H1 (cell line): ENCODE measurements around the gene RPL18. TPM values are rescaled to one million over a fixed set of nuclear protein-coding genes. Genes with fewer than 3 reads are reported as not detected.
"Not testable (repeated sequence)": the region's sequence is repeated elsewhere in the genome, so short reads cannot be mapped to it uniquely, and the experiment has no call there.

ENCODE experiments used
- CTCF ChIA-PET: fragments of 300-600 bp; sonication (Branson Sonifier 250); formaldehyde crosslinking; loops from one replicate; lab custom pipeline; 2021; ENCODE audit not compliant: partially characterized antibody; lab: Charles Lee
- POLR2A ChIA-PET: fragments of 300-600 bp; sonication (Branson Sonifier 250); formaldehyde crosslinking; loops from one replicate; lab custom pipeline; 2021; ENCODE audit warnings: inconsistent platforms; ENCODE audit not compliant: partially characterized antibody; lab: Charles Lee
- DNase-seq, 2 experiments: peaks; one replicate each; pipeline versions ENCODE4 v3.0.0 to v3.0.0-alpha.2; 2010 to 2022; ENCODE audit warnings: low spot score in 2 of 2, low read depth in 1 of 2, mixed read lengths in 1 of 2
- FAIRE-seq: peaks from 2 replicates; lab custom pipeline; 2011; peaks lifted over from hg19 to GRCh38; lab: Jason Lieb, UNC
- H2AFZ ChIP-seq: 2 replicates; pipeline ENCODE4 v1.8.1; 2012; ENCODE audit warnings: low read length, inconsistent platforms
- H2AK5ac ChIP-seq: 2 replicates; pipeline ENCODE4 v1.6.1; 2013; ENCODE audit warnings: low read depth, low read length
- H2BK120ac ChIP-seq: replicated peaks from 2 replicates; pipeline ENCODE3; 2013; ENCODE audit warnings: low read depth, low read length, inconsistent platforms
- H2BK12ac ChIP-seq: 2 replicates; pipeline ENCODE4 v1.6.1; 2013; ENCODE audit warnings: low read depth, low read length
- H2BK15ac ChIP-seq: 2 replicates; pipeline ENCODE4 v1.6.1; 2013; ENCODE audit warnings: low read length
- H2BK20ac ChIP-seq: 2 replicates; pipeline ENCODE4 v1.6.1; 2013; ENCODE audit warnings: low read length
- H2BK5ac ChIP-seq: 2 replicates; pipeline ENCODE4 v1.6.1; 2013; ENCODE audit warnings: low read depth, low read length
- H3K14ac ChIP-seq: 2 replicates; pipeline ENCODE4 v1.6.1; 2013; ENCODE audit warnings: inconsistent platforms; ENCODE audit not compliant: insufficient read length
- H3K18ac ChIP-seq: 2 replicates; pipeline ENCODE4 v1.6.1; 2013; ENCODE audit warnings: low read length; ENCODE audit errors: extremely low read depth
- H3K23ac ChIP-seq: 2 replicates; pipeline ENCODE4 v1.6.1; 2013; ENCODE audit warnings: inconsistent platforms; ENCODE audit not compliant: insufficient read length
- H3K23me2 ChIP-seq: 2 replicates; pipeline ENCODE4 v1.6.1; 2013; ENCODE audit warnings: low read depth, low read length
- H3K27ac ChIP-seq: 2 replicates; pipeline ENCODE4 v1.6.1; 2011; ENCODE audit warnings: low read depth, low read length, inconsistent platforms
- H3K27me3 ChIP-seq, 4 experiments: replicated peaks in 1 of 4; 1 replicate in 1 of 4; 2 replicates in 3 of 4; pipeline versions ENCODE4 v1.6.1 to v1.8.1; 2011 to 2013; ENCODE audit warnings: low read length in 3 of 4, mild to moderate bottlenecking in 3 of 4, inconsistent platforms in 2 of 4, mixed read lengths in 2 of 4, moderate library complexity in 1 of 4; ENCODE audit not compliant: control insufficient read depth in 3 of 4, insufficient read depth in 3 of 4; ENCODE audit errors: extremely low read depth in 1 of 4
- H3K36me3 ChIP-seq, 4 experiments: 2 replicates each; pipeline versions ENCODE4 v1.6.1 to v1.8.1; 2011 to 2013; ENCODE audit warnings: mild to moderate bottlenecking in 4 of 4, low read length in 3 of 4, moderate library complexity in 2 of 4, control low read depth in 1 of 4, inconsistent platforms in 1 of 4; ENCODE audit not compliant: insufficient read depth in 4 of 4, control insufficient read depth in 2 of 4
- H3K4ac ChIP-seq: replicated peaks from 2 replicates; pipeline ENCODE3; 2013; ENCODE audit warnings: low read length, low read depth, mixed read lengths, inconsistent platforms; ENCODE audit not compliant: insufficient read length
- H3K4me1 ChIP-seq, 4 experiments: replicated peaks in 1 of 4; 1 replicate in 1 of 4; 2 replicates in 3 of 4; pipeline versions ENCODE4 v1.6.1 to v1.8.1; 2011 to 2013; ENCODE audit warnings: low read length in 3 of 4, inconsistent platforms in 2 of 4, mixed read lengths in 1 of 4; ENCODE audit not compliant: insufficient read depth in 4 of 4, control insufficient read depth in 3 of 4
- H3K4me2 ChIP-seq, 2 experiments: 2 replicates each; pipeline versions ENCODE4 v1.6.1 to v1.8.1; 2011 to 2013; ENCODE audit warnings: low read depth in 2 of 2, low read length in 2 of 2, control low read depth in 1 of 2, inconsistent platforms in 1 of 2, mild to moderate bottlenecking in 1 of 2; ENCODE audit not compliant: insufficient read depth in 1 of 2
- H3K4me3 ChIP-seq, 4 experiments: fragments of 200-600, 300-600 bp in 1 of 4; sonication (generic), shearing (Covaris generic), sonication (Bioruptor Twin) in 1 of 4; 2 replicates each; pipeline versions ENCODE4 v1.5.1 to v1.8.1; 2011 to 2016; ENCODE audit warnings: low read length in 4 of 4, low read depth in 3 of 4, control low read depth in 2 of 4, inconsistent platforms in 2 of 4, mild to moderate bottlenecking in 2 of 4, mixed read lengths in 1 of 4, moderate library complexity in 1 of 4; ENCODE audit not compliant: insufficient read depth in 2 of 4; ENCODE audit errors: extremely low read depth in 1 of 4
- H3K56ac ChIP-seq: replicated peaks from 2 replicates; pipeline ENCODE3; 2013; ENCODE audit warnings: low read depth, mild to moderate bottlenecking, mixed read lengths, low read length, inconsistent platforms; ENCODE audit not compliant: insufficient read length
- H3K79me1 ChIP-seq: 2 replicates; pipeline ENCODE4 v1.6.1; 2013; ENCODE audit warnings: low read depth, low read length, control low read depth
- H3K79me2 ChIP-seq, 2 experiments: 2 replicates each; pipeline versions ENCODE4 v1.6.1 to v1.8.1; 2012 to 2013; ENCODE audit warnings: low read length in 2 of 2, mild to moderate bottlenecking in 2 of 2, inconsistent platforms in 1 of 2; ENCODE audit not compliant: insufficient read depth in 2 of 2, control insufficient read depth in 1 of 2
- H3K9ac ChIP-seq, 4 experiments: replicated peaks in 1 of 4; 1 replicate in 1 of 4; 2 replicates in 3 of 4; pipeline versions ENCODE4 v1.6.1 to v1.8.1; 2011 to 2013; ENCODE audit warnings: low read depth in 3 of 4, low read length in 3 of 4, control low read depth in 2 of 4, mild to moderate bottlenecking in 2 of 4, moderate library complexity in 2 of 4, inconsistent platforms in 1 of 4; ENCODE audit errors: extremely low read depth in 1 of 4
- H3K9me3 ChIP-seq, 2 experiments: 2 replicates each; pipeline versions ENCODE4 v1.6.1 to v1.8.1; 2012 to 2013; ENCODE audit warnings: mild to moderate bottlenecking in 2 of 2, moderate library complexity in 2 of 2, control low read depth in 1 of 2, inconsistent platforms in 1 of 2, low read depth in 1 of 2, low read length in 1 of 2, mixed read lengths in 1 of 2; ENCODE audit not compliant: insufficient read depth in 2 of 2
- H4K20me1 ChIP-seq, 2 experiments: replicated peaks in 1 of 2; 2 replicates each; pipeline versions ENCODE3 to v1.8.1; 2011 to 2013; ENCODE audit warnings: inconsistent platforms in 2 of 2, low read length in 2 of 2, mild to moderate bottlenecking in 1 of 2; ENCODE audit not compliant: insufficient read depth in 2 of 2, control insufficient read depth in 1 of 2
- H4K5ac ChIP-seq: 2 replicates; pipeline ENCODE4 v1.6.1; 2013; ENCODE audit warnings: low read length, low read depth, mixed read lengths, inconsistent platforms; ENCODE audit not compliant: insufficient read length
- H4K8ac ChIP-seq: 2 replicates; pipeline ENCODE4 v1.8.0; 2013; ENCODE audit warnings: mild to moderate bottlenecking, moderate library complexity, low read length, inconsistent platforms; ENCODE audit not compliant: insufficient read depth; ENCODE audit errors: extremely low read depth
- H4K91ac ChIP-seq: replicated peaks from 2 replicates; pipeline ENCODE3; 2013; ENCODE audit warnings: low read length, mixed read lengths, inconsistent platforms; ENCODE audit not compliant: insufficient read length
- WGBS, 2 experiments: shearing (Covaris generic) in 1 of 2; methylation state at CpG; one replicate each; pipeline versions ENCODE4 v1.1.6 to v1.1.7; 2013 to 2015; ENCODE audit warnings: low lambda C conversion rate in 2 of 2, mixed read lengths in 2 of 2, inconsistent platforms in 1 of 2, low coverage in 1 of 2, missing lambda C conversion rate in 1 of 2; ENCODE audit not compliant: insufficient replicate concordance in 2 of 2, insufficient coverage in 1 of 2, insufficient read length in 1 of 2; ENCODE audit errors: extremely low coverage in 1 of 2, missing lambda C conversion rate in 1 of 2; 5-methylcytosine and 5-hydroxymethylcytosine counted together
- polyA plus RNA-seq, 7 experiments: library from polyadenylated mRNA; depleted of rRNA in 3 of 7; stranded (reverse) in 5 of 7; unstranded in 2 of 7; fragments of >200 nt in 5 of 7; fragments of 200-250 nt in 2 of 7; gene quantifications; 1 replicate in 5 of 7; 2 replicates in 1 of 7; 4 replicates in 1 of 7; pipeline versions ENCODE4 v1.2.1 to v1.2.3, GENCODE V29; 2011 to 2013; ENCODE audit warnings: missing spikeins in 2 of 7, mixed read lengths in 2 of 7
- total RNA-seq: library from RNA; stranded (reverse); fragmentation: NEBNext Ultra II Directional; extraction: Animal tissue kit (Norgen Biotek cat#: 25700); gene quantifications from 2 replicates; pipeline ENCODE4 v1.2.1, GENCODE V29; 2021

RPL18 gene
- total and polyA plus RNA-seq, 2 of the 8 experiments (the other 6 are each of a cell fraction or from before 2014, with no cell fraction given), result 1,669 to 2,789 TPM

DNA sequence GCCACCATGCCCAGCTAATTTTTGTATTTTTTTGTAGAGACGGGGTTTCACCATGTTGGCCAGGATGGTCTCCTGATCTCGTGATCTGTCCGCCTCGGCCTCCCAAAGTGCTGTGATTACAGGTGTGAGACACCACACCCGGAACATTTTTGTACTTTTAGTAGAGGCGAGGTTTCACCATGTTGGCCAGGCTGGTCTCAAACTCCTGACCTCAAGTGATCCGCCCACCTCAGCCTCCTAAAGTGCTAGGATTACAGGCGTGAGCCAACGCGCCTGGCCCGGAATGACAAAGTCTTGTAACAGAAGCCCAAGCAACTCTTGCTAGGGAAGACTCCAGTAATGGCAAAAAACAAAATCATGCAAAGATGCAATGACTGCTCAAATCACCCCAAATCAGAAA, 13.3 kb upstream of the RPL18 start:
- H3K27ac ChIP-seq, H3K27me3 ChIP-seq, H2BK12ac ChIP-seq, H3K79me2 ChIP-seq, H3K4me3 ChIP-seq, H3K9ac ChIP-seq, H4K8ac ChIP-seq, H4K91ac ChIP-seq, H3K79me1 ChIP-seq, H4K20me1 ChIP-seq, H2BK15ac ChIP-seq, H2BK120ac ChIP-seq, H3K9me3 ChIP-seq, H2BK20ac ChIP-seq, H3K36me3 ChIP-seq, H3K18ac ChIP-seq, H3K4me2 ChIP-seq, FAIRE-seq, H2BK5ac ChIP-seq, H3K23ac ChIP-seq, H3K14ac ChIP-seq, H2AFZ ChIP-seq, H3K4ac ChIP-seq, H2AK5ac ChIP-seq, H3K56ac ChIP-seq, DNase-seq, H4K5ac ChIP-seq: not testable (repeated sequence)
- peaks cover 4 to 29% (median 22%) of the 10 kb centered on the region in 4 experiments for H3K4me1 ChIP-seq
- ChIA-PET CTCF (interaction anchor here (0.8 to 1.9 kb wide), 3 partner anchors 14 to 48 kb away, joined by 3 to 7 read pairs (median 3); partner anchors contain the start of gene CA11), POLR2A (interaction anchor here (1.3 to 30.9 kb wide), 4 partner anchors 9 to 277 kb away, joined by 3 to 788 read pairs (median 28); partner anchors contain the start of genes CA11, FAM83E, RPL18 and SPACA4)
- 87% methylated on average over 11 of the region's 11 CpGs; no CpG with 5 or more reads in 1 of the 2 experiments for WGBS, 2 experiments
- H3K23me2 ChIP-seq, result peaks cover 25% of the 10 kb centered on the region
